NCI-H2081 treated with DMSO at 0.1 percent for 48 hours (cell line): Measurements from ENCODE around the gene LASP1.

Source experiments
- DNase-seq: peaks from one replicate; lab custom pipeline; 2025; lab: John Stamatoyannopoulos, UW

LASP1 gene

GRCh38 chr17:38870259-38871165 lies 654 bp downstream of the LASP1 start:
- DNase-seq = no peak

- no peak for DNase-seq
Observed at GRCh38 chr17:38871247-38872015, 1.6 kb downstream of the LASP1 start.

GRCh38 chr17:38872027-38872511 lies 2.2 kb downstream of the LASP1 start:
- no peak for DNase-seq

DNA sequence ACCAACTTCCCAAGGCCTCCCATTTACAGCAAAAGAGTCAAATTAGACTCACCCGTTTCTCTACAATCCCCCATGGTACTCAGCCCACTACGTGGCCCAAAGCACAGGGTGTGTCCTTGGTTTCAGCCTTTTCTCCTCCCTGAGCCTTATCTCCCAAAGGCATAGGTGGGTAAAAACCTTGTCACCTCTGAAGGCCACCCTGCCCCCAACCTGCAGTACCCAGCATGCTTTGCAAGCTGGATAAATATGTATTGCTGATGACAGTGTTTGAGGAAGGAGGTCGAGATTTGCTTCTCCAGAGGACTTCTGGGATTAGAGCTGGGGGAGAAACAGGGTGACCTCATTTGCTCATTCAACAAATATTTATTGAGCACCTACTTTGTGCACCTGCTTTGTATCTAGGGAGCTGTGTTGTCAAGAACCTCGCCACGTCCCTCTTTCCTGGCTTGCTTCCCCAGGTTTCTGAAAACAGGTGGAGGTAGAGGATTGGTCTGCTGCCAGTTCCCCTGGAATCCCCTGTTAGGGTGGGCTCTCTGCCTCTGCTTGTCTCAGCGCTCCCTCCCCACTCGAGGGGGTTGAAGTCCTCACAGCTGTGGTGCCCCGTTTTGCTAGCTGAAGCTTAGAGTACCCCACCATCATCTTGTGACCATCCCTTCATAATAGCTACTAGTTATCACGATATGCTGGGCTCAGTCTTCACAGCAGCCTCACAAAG lies 3.0 kb downstream of the LASP1 start:
- no peak for DNase-seq

GRCh38 chr17:38873640-38874380 lies 4.0 kb downstream of the LASP1 start:
- DNase-seq = no peak

DNA sequence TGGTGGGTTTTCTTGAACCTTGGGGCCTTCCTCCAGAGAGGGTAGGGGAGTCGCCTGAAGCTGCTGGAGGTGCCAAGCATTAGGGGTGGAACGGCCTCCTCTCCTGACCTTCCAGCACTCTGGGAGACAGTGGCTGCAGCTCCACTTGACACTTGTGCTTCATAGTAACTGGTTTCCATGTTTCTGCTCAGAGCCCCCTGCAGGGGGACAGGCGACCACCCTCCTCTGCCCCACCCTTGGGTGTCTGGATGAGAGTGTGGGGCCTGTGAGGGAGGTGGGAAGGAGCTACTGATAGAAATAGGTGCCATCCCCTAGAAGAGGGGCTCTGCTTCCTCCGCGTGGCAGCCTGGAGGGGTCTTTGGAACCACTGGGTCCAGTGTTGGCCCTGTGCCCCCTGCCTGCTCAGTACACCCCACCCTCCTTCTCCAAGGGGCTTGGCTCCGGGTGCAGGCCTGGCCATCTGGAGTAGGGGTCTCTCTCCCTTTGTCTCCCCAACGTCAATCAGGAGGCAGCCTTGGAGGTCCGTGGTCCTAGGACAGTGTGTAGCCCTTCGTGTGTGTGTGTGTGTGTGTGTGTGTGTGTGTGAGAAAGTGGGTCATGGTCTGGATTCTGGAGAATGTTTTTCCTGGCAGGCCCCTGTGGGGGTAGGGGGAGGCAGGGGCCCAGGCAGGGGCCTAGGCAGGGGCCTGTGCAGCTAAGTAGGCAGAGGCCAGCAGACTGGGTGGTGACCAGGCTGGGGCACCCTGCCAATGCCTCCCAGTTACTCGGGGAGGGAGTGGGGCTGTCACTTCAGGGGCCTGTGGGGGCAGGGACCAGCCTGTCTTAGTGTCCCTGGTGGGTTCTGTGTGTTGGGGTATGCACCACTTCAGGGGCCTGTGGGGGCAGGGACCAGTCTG lies 4.9 kb downstream of the LASP1 start:
- DNase-seq = no peak

DNA sequence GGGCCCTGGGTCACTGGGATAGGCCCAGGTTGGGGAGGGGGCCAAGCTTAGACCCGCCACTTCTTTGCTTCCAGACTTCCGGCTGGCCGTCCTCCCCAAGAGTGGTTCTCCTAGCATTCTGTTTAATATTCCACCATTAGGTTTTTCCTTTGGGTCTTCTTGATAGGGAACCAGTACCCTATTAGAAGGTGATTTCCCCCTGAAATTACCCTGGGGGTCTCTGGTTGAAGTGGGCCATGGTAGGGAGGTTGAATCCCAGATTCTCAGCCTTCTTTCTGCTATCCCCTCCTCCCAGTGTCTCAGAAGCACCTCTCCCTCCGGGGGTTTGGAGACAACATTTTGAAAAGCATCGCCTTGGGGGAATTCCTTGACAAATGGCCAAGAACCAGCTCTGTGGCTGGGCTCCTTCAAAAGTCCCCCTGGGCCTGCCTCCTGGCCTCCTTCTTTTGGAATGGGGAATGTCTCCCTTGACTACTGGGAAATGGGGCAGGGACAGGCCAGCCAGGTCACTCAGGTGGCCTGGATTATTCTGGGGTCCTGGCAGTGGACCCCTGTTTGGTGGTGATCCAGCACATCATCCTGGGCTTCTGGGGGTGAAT lies 5.7 kb downstream of the LASP1 start:
- DNase-seq = no peak

DNA sequence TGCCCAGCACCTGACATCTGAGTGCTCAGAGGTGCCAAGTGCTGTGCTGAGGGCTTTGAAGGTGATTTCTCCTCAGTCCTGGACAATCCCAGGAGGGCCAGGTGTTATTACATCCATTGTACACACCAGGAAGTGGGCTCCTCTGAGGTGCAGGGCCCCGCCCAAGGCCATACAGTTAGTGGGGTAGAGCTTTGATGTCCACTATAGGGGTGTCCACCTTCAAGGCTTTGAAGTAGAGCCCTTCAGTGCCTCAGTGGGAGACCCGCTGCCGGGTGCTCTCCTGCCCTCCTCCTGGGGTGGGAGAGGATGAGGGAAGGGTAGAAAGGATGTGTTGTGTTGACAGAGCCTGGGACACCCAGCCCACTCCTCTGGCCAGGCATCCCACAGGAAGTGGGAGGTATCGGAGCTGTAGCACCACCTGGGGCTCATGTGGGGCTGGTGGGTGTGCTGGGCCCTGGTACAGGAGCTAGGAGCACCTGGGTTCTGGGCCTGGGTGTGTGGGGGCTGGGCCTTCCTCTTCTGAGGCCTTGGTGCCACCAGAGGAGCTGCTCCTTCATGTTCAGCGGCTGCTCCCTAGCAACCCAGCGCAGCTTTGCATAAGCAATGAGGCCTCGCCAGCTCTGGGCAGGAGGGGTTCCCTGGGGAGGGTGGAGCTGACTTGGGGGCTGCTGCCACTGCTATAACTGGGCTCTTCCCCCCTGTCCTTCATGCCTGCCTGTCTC lies 7.4 kb downstream of the LASP1 start:
- DNase-seq = no peak

DNA sequence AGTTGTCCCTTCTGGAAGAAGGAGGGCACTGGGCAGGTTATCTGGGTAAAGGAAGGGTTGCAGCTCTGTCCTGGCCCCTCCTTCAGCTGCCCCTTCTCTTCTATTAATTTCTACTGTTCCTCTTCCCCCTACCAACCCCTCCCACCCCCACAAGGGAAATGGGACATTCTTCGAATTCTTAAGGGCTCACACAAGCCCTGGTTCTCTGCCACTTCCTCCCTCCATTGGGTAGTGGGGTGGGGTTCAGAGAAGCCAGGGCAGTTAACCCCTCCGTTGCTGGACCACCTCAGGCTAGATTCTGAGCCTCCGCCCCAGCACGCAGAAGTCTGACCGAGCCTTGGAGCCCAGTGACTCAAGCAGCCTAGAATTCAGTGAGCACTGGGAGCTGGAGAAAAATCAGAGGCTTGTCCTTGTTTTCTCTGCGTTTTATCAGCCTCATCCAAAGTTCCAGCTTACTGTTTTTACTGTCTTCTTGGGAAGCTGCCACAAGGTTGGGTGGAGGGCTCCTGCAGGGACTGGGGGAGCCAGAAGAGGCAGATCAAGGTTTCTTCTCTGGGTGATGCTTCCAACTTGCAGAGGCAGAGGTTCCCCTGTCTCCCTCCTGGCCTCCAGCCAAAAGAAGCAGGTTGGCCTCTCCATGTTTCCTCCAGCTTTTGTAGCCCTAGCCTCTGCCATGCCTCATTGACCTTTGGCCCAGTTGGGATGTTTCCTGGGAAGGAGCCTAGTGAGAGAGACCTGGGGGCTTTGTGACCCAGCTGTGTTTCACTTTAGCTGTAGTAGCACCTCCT lies 10.2 kb downstream of the LASP1 start:
- no peak for DNase-seq

DNA sequence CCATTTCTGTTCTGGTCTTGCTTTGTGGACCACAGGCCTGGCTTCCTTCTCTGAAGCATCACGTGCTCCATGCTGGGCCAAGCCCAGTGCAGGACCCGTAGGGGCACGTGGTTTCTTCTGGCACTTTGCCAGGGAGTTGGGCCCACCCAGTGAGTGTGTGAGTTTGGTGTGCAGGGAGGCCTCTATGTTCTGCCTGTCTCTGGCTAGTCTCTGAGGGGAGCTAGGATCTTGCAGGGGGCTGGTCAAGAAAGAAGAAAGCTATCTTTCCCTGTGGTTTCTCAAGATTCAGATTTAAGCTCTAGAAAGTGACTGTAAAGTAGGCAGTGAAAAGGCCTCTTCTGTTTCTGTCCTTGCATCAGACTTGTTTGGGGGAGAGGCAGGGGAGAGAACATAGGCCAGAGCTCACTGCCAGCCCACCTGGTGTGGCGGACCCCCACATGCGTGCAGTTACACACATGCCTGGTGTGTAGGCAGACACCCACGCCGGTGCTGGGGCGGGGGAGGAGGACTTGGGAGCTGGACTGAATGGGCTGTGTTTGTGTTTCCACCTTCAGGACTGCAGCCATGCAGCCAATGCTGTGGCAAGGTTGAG lies 11.8 kb downstream of the LASP1 start:
- DNase-seq = no peak

DNA sequence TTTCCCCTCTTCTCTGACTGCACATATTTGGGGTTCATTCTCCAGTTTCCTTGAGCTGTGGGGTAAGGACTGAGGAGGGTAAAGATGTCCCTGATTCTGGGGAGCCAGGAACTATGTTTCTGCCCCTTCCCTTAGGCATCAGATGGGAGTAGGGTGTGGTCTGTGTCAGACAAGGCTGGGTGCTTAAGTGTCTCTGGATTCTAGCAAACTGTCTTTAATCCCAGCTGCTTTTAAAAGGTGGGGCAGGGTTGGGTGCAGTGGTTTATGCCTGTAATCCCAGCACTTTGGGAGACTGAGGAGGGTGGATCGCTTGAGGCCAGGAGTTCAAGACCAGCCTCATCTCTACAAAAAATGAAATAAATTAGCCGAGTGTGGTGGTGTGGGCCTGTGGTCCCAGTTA lies 13.0 kb downstream of the LASP1 start:
- no peak for DNase-seq

DNA sequence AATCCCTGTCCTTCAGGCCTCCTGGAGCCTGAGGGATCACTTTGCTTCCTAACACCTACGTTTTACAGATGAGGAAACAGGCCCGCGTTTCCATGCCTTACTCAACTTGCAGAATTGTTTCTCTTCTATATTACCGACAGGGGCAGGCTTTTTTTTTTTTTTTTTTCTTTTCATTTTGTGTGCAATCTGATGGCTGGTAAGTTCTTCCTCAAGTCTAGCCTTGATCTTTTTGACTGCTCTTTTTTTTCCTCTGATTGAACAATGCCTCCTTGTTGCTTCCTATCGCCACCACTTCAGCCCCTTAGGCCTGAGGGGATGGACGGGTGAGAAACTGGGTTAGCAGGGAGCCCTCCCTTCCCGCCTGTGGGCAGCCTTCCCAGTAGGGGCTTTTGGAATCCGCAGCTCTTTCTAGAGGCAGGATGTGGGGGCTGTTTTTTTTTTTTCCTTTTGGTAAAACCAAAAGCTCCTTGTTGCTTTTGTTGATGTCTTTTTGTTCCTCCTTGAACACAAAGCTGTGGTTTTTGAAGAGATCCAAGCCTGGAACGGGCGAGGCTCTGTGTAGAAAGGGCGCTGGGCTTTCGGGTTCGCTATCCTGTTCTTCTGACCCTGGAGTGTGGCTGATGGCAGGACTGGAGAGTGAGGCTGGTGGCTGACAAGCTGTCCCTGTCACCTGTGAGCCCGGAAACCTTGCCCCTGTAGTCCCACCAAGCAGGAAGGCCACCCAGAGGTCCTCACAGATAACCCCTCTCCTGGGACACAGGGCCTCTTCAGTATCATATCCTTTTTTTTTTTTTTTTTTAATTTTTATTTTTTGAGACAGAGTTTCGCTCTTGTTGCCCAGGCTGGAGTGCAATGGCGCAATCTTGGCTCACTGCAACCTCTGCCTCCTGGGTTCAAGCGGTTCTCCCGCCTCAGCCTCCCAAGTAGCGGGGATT lies 14.0 kb downstream of the LASP1 start:
- DNase-seq = no peak

- DNase-seq = no peak
Observed at GRCh38 chr17:38885044-38885727, 15.3 kb downstream of the LASP1 start.

- no peak for DNase-seq
Observed at GRCh38 chr17:38885728-38886642, 16.1 kb downstream of the LASP1 start.

- no peak for DNase-seq
Observed at GRCh38 chr17:38886643-38887010, 16.8 kb downstream of the LASP1 start.

DNA sequence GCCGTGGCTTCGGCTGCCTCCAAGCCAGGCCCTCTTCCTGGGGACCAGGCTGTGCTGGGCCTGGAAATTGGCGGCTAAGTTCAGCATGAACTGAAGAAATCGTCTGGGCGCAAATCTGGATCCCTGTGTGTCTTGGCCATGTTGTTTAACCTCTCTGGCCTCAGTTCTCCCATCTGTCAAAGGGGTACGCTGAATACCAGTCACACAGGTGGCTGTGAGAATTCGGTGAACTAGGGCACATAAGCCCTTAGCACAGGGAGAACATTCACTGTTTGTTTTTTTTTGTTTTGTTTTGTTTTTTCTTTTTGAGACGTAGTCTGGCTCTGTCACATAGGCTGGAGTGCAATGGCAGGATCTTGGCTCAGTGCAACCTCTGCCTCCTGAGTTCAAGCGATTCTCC lies 19.0 kb downstream of the LASP1 start:
- no peak for DNase-seq
